K562 (cell line): ENCODE results near the gene UCP3. TPM values are rescaled to one million over a fixed set of nuclear protein-coding genes. Genes with fewer than 3 reads are reported as not detected.
A peak's percentile ranks its signal among the peaks of the same experiment; 100 is the strongest.

ENCODE experiments used
- ATAC-seq: fragments of 200-7000 bp; cut with Tn5 transposase; 3 replicates; pipeline ENCODE4 v1.9.1; 2020; ENCODE audit warnings: moderate library complexity
- BruUV-seq: library from RNA; stranded (reverse); fragments of 400-500 nt; replicated peaks from 2 replicates; lab custom pipeline; 2021; lab: Mats Ljungman, UMichigan
- CTCF ChIA-PET: fragments of 300-600 bp; formaldehyde crosslinking; extraction: SDS; loops from one replicate; lab custom pipeline; 2021; ENCODE audit warnings: low intra/inter-chr PET ratio; lab: Yijun Ruan, JAX
- POLR2A ChIA-PET: fragments of 300-600, 350-650 bp; sonication (Branson Sonifier 250); formaldehyde crosslinking; extraction: SDS; loops from one replicate; lab custom pipeline; 2021; ENCODE audit warnings: antibody characterized with exemption, inconsistent platforms; lab: Yijun Ruan, JAX
- DNase-seq, 4 experiments: peaks; one replicate each; pipeline versions ENCODE4 v3.0.0 to v3.0.0-alpha.2; 2011 to 2018; ENCODE audit warnings: low spot score in 3 of 4, mixed read lengths in 3 of 4; ENCODE audit errors: extremely low read depth in 1 of 4
- FAIRE-seq: peaks from 2 replicates; lab custom pipeline; 2011; peaks lifted over from hg19 to GRCh38; lab: Jason Lieb, UNC
- H2AFZ ChIP-seq: 2 replicates; pipeline ENCODE4 v1.6.0; 2011; ENCODE audit warnings: low read depth, low read length, control low read depth, inconsistent platforms
- H3K27ac ChIP-seq: fragments of 200-600 bp; 3 replicates; pipeline ENCODE4 v1.8.0; 2011; ENCODE audit warnings: low read depth, mild to moderate bottlenecking, control low read depth, inconsistent platforms, low read length, moderate library complexity, mixed read lengths; ENCODE audit errors: extremely low read depth
- H3K27me3 ChIP-seq, 2 experiments: fragments of 300-600 bp in 1 of 2; 2 replicates in 1 of 2; 3 replicates in 1 of 2; pipeline versions ENCODE4 v1.6.0 to v1.8.0; 2011; ENCODE audit warnings: inconsistent platforms in 2 of 2, low read length in 2 of 2, mild to moderate bottlenecking in 1 of 2, mixed read lengths in 1 of 2, moderate library complexity in 1 of 2; ENCODE audit not compliant: control insufficient read depth in 2 of 2, insufficient read depth in 2 of 2
- H3K36me3 ChIP-seq: fragments of 300-600 bp; 3 replicates; pipeline ENCODE4 v1.8.0; 2011; ENCODE audit warnings: mild to moderate bottlenecking, low read length, inconsistent platforms; ENCODE audit not compliant: control insufficient read depth, insufficient read depth
- H3K4me1 ChIP-seq, 2 experiments: fragments of 200-600 bp in 1 of 2; replicated peaks in 1 of 2; 2 replicates in 1 of 2; 3 replicates in 1 of 2; pipeline versions ENCODE4 v1.5.1 to v1.8.0; 2011; ENCODE audit warnings: inconsistent platforms in 2 of 2, low read length in 2 of 2, mild to moderate bottlenecking in 1 of 2, mixed read lengths in 1 of 2, moderate library complexity in 1 of 2; ENCODE audit not compliant: control insufficient read depth in 2 of 2, insufficient read depth in 2 of 2
- H3K4me2 ChIP-seq: 2 replicates; pipeline ENCODE4 v1.6.1; 2011; ENCODE audit warnings: low read length, control low read depth, inconsistent platforms, mixed read lengths; ENCODE audit not compliant: insufficient read depth
- H3K4me3 ChIP-seq: fragments of 200-600 bp; sonication (generic), shearing (Covaris generic); 2 replicates; pipeline ENCODE4 v1.5.1; 2016; ENCODE audit warnings: control low read depth, inconsistent platforms
- H3K79me2 ChIP-seq: fragments of 200-600 bp; 3 replicates; pipeline ENCODE4 v1.8.0; 2011; ENCODE audit warnings: low read length, inconsistent platforms; ENCODE audit not compliant: control insufficient read depth, insufficient read depth
- H3K9ac ChIP-seq, 2 experiments: 2 replicates each; pipeline versions ENCODE4 v1.6.0 to v1.6.1; 2011; ENCODE audit warnings: low read depth in 2 of 2, low read length in 2 of 2, control low read depth in 1 of 2, inconsistent platforms in 1 of 2, mild to moderate bottlenecking in 1 of 2, mixed read lengths in 1 of 2; ENCODE audit not compliant: insufficient read depth in 1 of 2
- H3K9me1 ChIP-seq: one replicate; pipeline ENCODE4 v1.6.0; 2011; ENCODE audit warnings: inconsistent platforms, mild to moderate bottlenecking, low read length, moderate library complexity; ENCODE audit not compliant: control insufficient read depth, insufficient read depth
- H3K9me3 ChIP-seq: replicated peaks from 2 replicates; pipeline ENCODE4 v1.5.1; 2011; ENCODE audit warnings: low read depth, low read length, inconsistent platforms; ENCODE audit not compliant: control insufficient read depth, insufficient read depth
- H4K20me1 ChIP-seq: replicated peaks from 2 replicates; pipeline ENCODE4 v1.6.1; 2011; ENCODE audit warnings: low read length, inconsistent platforms, mixed read lengths; ENCODE audit not compliant: control insufficient read depth, insufficient read depth
- BDP1 ChIP-seq: IDR thresholded peaks from 3 replicates; pipeline ENCODE4 v1.6.1; 2011; ENCODE audit not compliant: insufficient read length, insufficient read depth
- CBX5 ChIP-seq: IDR thresholded peaks from 2 replicates; pipeline ENCODE4 v1.6.1; 2014; ENCODE audit warnings: low read depth, borderline replicate concordance
- ELF1 ChIP-seq: fragments of 200-800 bp; sonication (Bioruptor generic); IDR thresholded peaks from 2 replicates; pipeline ENCODE4 v1.6.1; 2016; ENCODE audit warnings: missing genetic modification characterization, missing compliant biosample characterization
- FOXO4 ChIP-seq: fragments of 450-650 bp; formaldehyde crosslinking; IDR thresholded peaks from 2 replicates; pipeline ENCODE4 v1.4.0; 2020; ENCODE audit warnings: mild to moderate bottlenecking, moderate library complexity
- ILK ChIP-seq: fragments of 450-650 bp; IDR thresholded peaks from 2 replicates; pipeline ENCODE4 v1.6.1; 2016; ENCODE audit warnings: missing genetic modification characterization, low read depth, mild to moderate bottlenecking, missing compliant biosample characterization, moderate library complexity, borderline replicate concordance
- KLF6 ChIP-seq: fragments of 250-450 bp; sonication (Bioruptor Pico); IDR thresholded peaks from 2 replicates; pipeline ENCODE4 v1.4.0; 2020; ENCODE audit warnings: mild to moderate bottlenecking, moderate library complexity, borderline replicate concordance
- PKNOX1 ChIP-seq: fragments of 450-650 bp; IDR thresholded peaks from 2 replicates; pipeline ENCODE4 v1.6.1; 2016
- SAP30 ChIP-seq: fragments of 200-600 bp; sonication (generic); IDR thresholded peaks from 2 replicates; pipeline ENCODE4 v1.6.1; 2012; ENCODE audit warnings: borderline replicate concordance, low read depth, mild to moderate bottlenecking, moderate library complexity, low read length, control low read depth, inconsistent platforms; ENCODE audit not compliant: insufficient read depth, poor library complexity, severe bottlenecking
- SIX5 ChIP-seq, 2 experiments: IDR thresholded peaks; 2 replicates each; pipeline ENCODE4 v1.6.1; 2011; ENCODE audit warnings: low read length in 2 of 2, borderline replicate concordance in 1 of 2, low read depth in 1 of 2, mild to moderate bottlenecking in 1 of 2, moderate library complexity in 1 of 2; ENCODE audit not compliant: insufficient read depth in 1 of 2
- SUPT5H ChIP-seq: fragments of 450-650 bp; IDR thresholded peaks from 2 replicates; pipeline ENCODE4 v1.6.1; 2016
- TFAM ChIP-seq: fragments of 250-450 bp; sonication (Bioruptor Pico); conservative IDR thresholded peaks from 2 replicates; pipeline ENCODE4 v1.5.0; 2021; ENCODE audit warnings: mild to moderate bottlenecking, moderate library complexity
- ZNF311 ChIP-seq: fragments of 250-450 bp; sonication (Bioruptor Pico); IDR thresholded peaks from 2 replicates; pipeline ENCODE4 v1.4.0; 2020; ENCODE audit warnings: mild to moderate bottlenecking, moderate library complexity
- ZNF324 ChIP-seq: fragments of 250-450 bp; sonication (Bioruptor Pico); IDR thresholded peaks from 2 replicates; pipeline ENCODE4 v1.4.0; 2020; ENCODE audit warnings: mild to moderate bottlenecking
- WGBS: fragments of 100-300 bp; shearing (Covaris generic); methylation state at CpG from one replicate; pipeline ENCODE4 v1.1.6; 2016; ENCODE audit warnings: low coverage, mixed read lengths; ENCODE audit not compliant: insufficient coverage; ENCODE audit errors: missing lambda C conversion rate; 5-methylcytosine and 5-hydroxymethylcytosine counted together
- in situ Hi-C: fragments of 300-500 bp; cut with MboI; formaldehyde crosslinking; loops from 4 replicates; pipeline ENCODE4 v1.15.0; 2018; ENCODE audit warnings: inconsistent platforms, mixed read lengths
- intact Hi-C: fragments of 100-400 bp; cut with micrococcal nuclease; formaldehyde crosslinking; loops from 2 replicates; pipeline ENCODE4 v1.14.2; 2022
- polyA plus RNA-seq, 8 experiments: library from polyadenylated mRNA; depleted of rRNA in 4 of 8; stranded (reverse) in 5 of 8; unstranded in 3 of 8; fragments of >200 nt; fragmentation: Nextera tagmentation in 2 of 8; fragmentation: Illumina TruSeq in 1 of 8; extraction: Ambion mirVana in 2 of 8; extraction: Trizol in 1 of 8; gene quantifications; 2 replicates each; pipeline versions ENCODE4 v1.2.1 to v1.2.3, GENCODE V29; 2011 to 2014; ENCODE audit warnings: inconsistent platforms in 1 of 8, missing spikeins in 1 of 8
- total RNA-seq, 7 experiments: library from RNA; depleted of rRNA in 6 of 7; stranded (reverse); fragments of >200 nt in 6 of 7; fragmentation: Illumina TruSeq in 2 of 7; extraction: Trizol in 2 of 7; gene quantifications; 2 replicates each; pipeline versions ENCODE4 v1.2.1 to v1.2.3, GENCODE V29; 2011 to 2021; ENCODE audit warnings: low replicate concordance in 1 of 7

Gene UCP3
- total and polyA plus RNA-seq, 9 of the 15 experiments (the other 6 are each of a cell fraction or from before 2014, with no cell fraction given): 0.05 to 0.65 (median 0.25) TPM; not detected in 2

- Histone ChIP-seq H3K4me2 (no peak overlapping the region), H3K27ac (no peak overlapping the region), H3K4me1 (peaks cover 6% of the 10 kb centered on the region in 2 experiments; a peak in 2 of 5 replicates), H2AFZ (peak overlapping the region; percentile 4; the same call in 1 of the 2 replicates), H3K9ac (no peak overlapping the region), H3K4me3 (no peak overlapping the region), H4K20me1 (no peaks in the 10 kb centered on the region), H3K79me2 (no peaks in the 10 kb centered on the region), H3K27me3 (no peaks in the 10 kb centered on the region), H3K9me3 (no peaks in the 10 kb centered on the region), H3K36me3 (no peaks in the 10 kb centered on the region), H3K9me1 (no peaks in the 10 kb centered on the region)
- WGBS: 54% methylated on average over 2 of the region's 2 CpGs
- POLR2A ChIA-PET: interaction anchor here (0.6 to 1.4 kb wide), 2 partner anchors 15 to 196 kb away, joined by 3 to 4 read pairs; no protein-coding TSS in a partner anchor
- CTCF ChIA-PET: no interaction called here
- ATAC-seq (no peak), FAIRE-seq (no peak), DNase-seq (no peak)
- intact Hi-C loops: no loop called here
- BruUV-seq: no TSS peak
- in situ Hi-C loops: no loop called here
- TF ChIP-seq SAP30 (no peak), ELF1 (tag) (peak; percentile 47; the same call in 1 of the 2 replicates), CBX5 (no peak)
Observed at GRCh38 chr11:73995247-73995646, 13.6 kb downstream of the UCP3 start.

- Histone ChIP-seq H3K27ac (no peak overlapping the region), H3K27me3 (no peaks in the 10 kb centered on the region), H2AFZ (peak overlapping the region; percentile 70), H3K79me2 (no peaks in the 10 kb centered on the region), H3K9me1 (no peaks in the 10 kb centered on the region), H3K4me3 (no peak overlapping the region), H3K36me3 (no peaks in the 10 kb centered on the region), H3K4me1 (peaks cover 0 to 2% of the 10 kb centered on the region in 2 experiments; a peak in 1 of 5 replicates), H4K20me1 (no peaks in the 10 kb centered on the region), H3K9me3 (no peaks in the 10 kb centered on the region), H3K9ac (peak overlapping the region in 1 of 2 experiments; percentile 72; a peak in 1 of 4 replicates), H3K4me2 (no peak overlapping the region)
- intact Hi-C loops (no loop called here), in situ Hi-C loops (no loop called here)
- ATAC-seq: peak; percentile 54
- CTCF ChIA-PET: no interaction called here
- POLR2A ChIA-PET: interaction anchor here (0.6 to 1.5 kb wide), 3 partner anchors 19 to 1069 kb away, joined by 3 to 4 read pairs (median 3); no protein-coding TSS in a partner anchor
- no TSS peak for BruUV-seq
- no peak for FAIRE-seq
- no peak for DNase-seq
- WGBS: 71% methylated on average over 6 of the region's 6 CpGs
- TF ChIP-seq ZNF324 (CRISPR knock-in tag) (no peak), FOXO4 (CRISPR knock-in tag) (no peak), BDP1 (no peak), ZNF311 (no peak), SIX5 (IDR thresholded peaks at IDR 0.05; ENCODE audit: borderline replicate concordance in 1 of 2, insufficient read depth in 1 of 2, low read depth in 1 of 2, low read length in 2 of 2) (no peak), KLF6 (CRISPR knock-in tag) (no peak), TFAM (CRISPR knock-in tag) (no peak), PKNOX1 (no peak), SUPT5H (no peak), ILK (tag) (no peak)
Observed at GRCh38 chr11:73991471-73992006, 17.3 kb downstream of the UCP3 start.
